Superior temporal gyrus (tissue), 1 donor: ENCODE data around the gene TTC9B.
"Not testable (repeated sequence)": the region's sequence is repeated elsewhere in the genome, so short reads cannot be mapped to it uniquely, and the experiment has no call there.

ENCODE experiments used
- DNase-seq: peaks from one replicate; pipeline ENCODE4 v3.0.0-alpha.2; 2016; ENCODE audit errors: extremely low spot score

The TTC9B gene

GRCh38 chr19:40214936-40215335 is 3.2 kb downstream of the TTC9B start:
- no peak for DNase-seq

- DNase-seq = no peak
Measured at GRCh38 chr19:40213882-40214570, 4.2 kb downstream of the TTC9B start.

GRCh38 chr19:40213251-40213829 is 4.8 kb downstream of the TTC9B start:
- no peak for DNase-seq

- DNase-seq = no peak
Measured at GRCh38 chr19:40210889-40211288, 7.3 kb downstream of the TTC9B start.

- no peak for DNase-seq
Measured at GRCh38 chr19:40208602-40209001, 9.6 kb downstream of the TTC9B start.

- DNase-seq = no peak
Measured at GRCh38 chr19:40205760-40206159, 12.4 kb downstream of the TTC9B start.

GRCh38 chr19:40204381-40204780 is 13.8 kb downstream of the TTC9B start:
- DNase-seq = no peak

GRCh38 chr19:40200341-40201099 is 17.7 kb downstream of the TTC9B start:
- no peak for DNase-seq

GRCh38 chr19:40198272-40198990 is 19.8 kb downstream of the TTC9B start:
- DNase-seq = no peak

- DNase-seq = no peak
Measured at GRCh38 chr19:40193587-40193849, 24.7 kb downstream of the TTC9B start.

- DNase-seq = no peak
Measured at GRCh38 chr19:40192758-40193586, 25.2 kb downstream of the TTC9B start.

- no peak for DNase-seq
Measured at GRCh38 chr19:40191836-40192646, 26.1 kb downstream of the TTC9B start.

- peak; percentile 77 for DNase-seq
Measured at GRCh38 chr19:40190891-40191835, 27.0 kb downstream of the TTC9B start, which contains the start of gene MAP3K10. Gene MAP3K10, plus strand, starts transcription at chr19:40191426. Its CDS starts 606 bp downstream, at chr19:40192032.

GRCh38 chr19:40184273-40184672 is 33.9 kb downstream of the TTC9B start:
- no peak for DNase-seq

- DNase-seq = no peak
Measured at GRCh38 chr19:40178756-40179155, 39.4 kb downstream of the TTC9B start.

GRCh38 chr19:40177286-40178070 is 40.7 kb downstream of the TTC9B start:
- DNase-seq = no peak

- DNase-seq = no peak
Measured at GRCh38 chr19:40175820-40176219, 42.4 kb downstream of the TTC9B start.

GRCh38 chr19:40174092-40174491 is 44.1 kb downstream of the TTC9B start:
- DNase-seq = no peak

- DNase-seq = not testable (repeated sequence)
Measured at GRCh38 chr19:40171293-40171692, 46.9 kb downstream of the TTC9B start.
